Gastrocnemius medialis (tissue), 4 donors: ENCODE measurements around the gene TMEM129.

Source experiments
- CTCF ChIP-seq, 5 experiments: fragments of 450-650 bp in 3 of 5; fragments of 200-600 bp in 2 of 5; sonication (generic) in 2 of 5; IDR thresholded peaks in 4 of 5; conservative IDR thresholded peaks in 1 of 5; 1 replicate in 4 of 5; 2 replicates in 1 of 5; pipeline ENCODE4 v1.5.1; 2016 to 2019; ENCODE audit warnings: antibody characterized with exemption in 5 of 5, mild to moderate bottlenecking in 3 of 5, moderate library complexity in 3 of 5
- POLR2A ChIP-seq, 2 donors: fragments of 450-650 bp; IDR thresholded peaks; one replicate each; pipeline ENCODE4 v1.6.1; 2017; ENCODE audit warnings: antibody characterized with exemption in 2 of 2, mild to moderate bottlenecking in 2 of 2, moderate library complexity in 2 of 2

- TF ChIP-seq CTCF (IDR thresholded peaks at IDR 0.05 in 4 of 5, conservative IDR thresholded peaks at IDR 0.05 in 1 of 5) (no peak), POLR2A (IDR thresholded peaks at IDR 0.05) (no peak)
Observed at GRCh38 chr4:1756893-1757779, 36.0 kb upstream of the TMEM129 start.
